HG02981 (cell line): ENCODE measurements around the gene STK17B.
"Not testable (repeated sequence)": the region's sequence is repeated elsewhere in the genome, so short reads cannot be mapped to it uniquely, and the experiment has no call there.

Experiments used
- ATAC-seq: cut with Tn5 transposase; IDR thresholded peaks from one replicate; pipeline ENCODE4 v1.9.1; 2021; ENCODE audit warnings: mild to moderate bottlenecking, moderate library complexity; ENCODE audit not compliant: unreplicated experiment

The STK17B gene

GRCh38 chr2:196171248-196171871, at the start of gene STK17B:
TSS of gene STK17B (minus strand) at chr2:196171578. CDS start at chr2:196163383, 8,195 bp downstream.
- ATAC-seq = peak; percentile 50

- no peak for ATAC-seq
These were observed 49.3 kb upstream of the STK17B start for GRCh38 chr2:196220671-196221070.

- ATAC-seq = no peak
These were observed 48.3 kb upstream of the STK17B start for GRCh38 chr2:196219671-196220070.

GRCh38 chr2:196218106-196218505, 46.7 kb upstream of the STK17B start:
- ATAC-seq = no peak

DNA sequence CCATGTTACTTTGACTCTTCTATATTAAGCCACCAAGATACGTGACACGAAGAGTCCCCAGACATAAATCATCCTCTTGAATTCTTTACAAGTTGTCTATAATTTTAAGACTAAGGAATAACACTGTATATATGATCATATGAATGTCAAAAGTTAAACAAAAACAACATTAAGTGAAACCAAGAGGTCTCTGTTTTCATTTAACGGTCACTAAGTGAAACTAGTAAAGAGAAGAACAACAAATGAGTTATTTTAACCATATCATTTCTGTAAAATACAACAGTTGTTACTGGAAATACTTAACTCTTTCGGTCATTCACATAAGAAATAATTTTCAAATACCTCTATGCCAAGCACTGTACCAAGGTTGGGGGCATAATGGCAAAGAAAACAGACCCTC, 45.7 kb upstream of the STK17B start:
- ATAC-seq = peak; percentile 66

DNA sequence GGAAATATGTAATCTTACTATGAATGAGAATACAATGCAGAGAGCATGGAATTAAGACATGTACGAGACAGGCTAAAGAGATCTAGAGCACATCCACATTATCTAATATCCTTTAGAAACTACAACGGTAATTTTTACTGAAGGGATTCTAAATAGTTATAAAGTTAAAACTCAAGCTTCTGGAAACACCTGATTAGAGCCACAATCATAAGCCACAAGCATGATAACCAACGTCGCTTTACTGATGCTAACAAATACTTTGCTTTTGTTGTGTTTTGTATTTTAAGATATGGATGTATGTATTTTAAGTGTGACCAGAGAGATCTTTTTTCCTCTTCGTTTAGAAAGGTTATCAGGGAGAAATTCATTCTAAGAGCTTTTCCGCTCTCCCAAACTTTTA, 44.0 kb upstream of the STK17B start:
- no peak for ATAC-seq

- no peak for ATAC-seq
These were observed 42.8 kb upstream of the STK17B start for GRCh38 chr2:196214156-196214555.

- ATAC-seq = no peak
These were observed 42.0 kb upstream of the STK17B start for GRCh38 chr2:196213252-196213980.

GRCh38 chr2:196208915-196209314, 37.5 kb upstream of the STK17B start:
- no peak for ATAC-seq

GRCh38 chr2:196206804-196207203, 35.4 kb upstream of the STK17B start:
- ATAC-seq = no peak

DNA sequence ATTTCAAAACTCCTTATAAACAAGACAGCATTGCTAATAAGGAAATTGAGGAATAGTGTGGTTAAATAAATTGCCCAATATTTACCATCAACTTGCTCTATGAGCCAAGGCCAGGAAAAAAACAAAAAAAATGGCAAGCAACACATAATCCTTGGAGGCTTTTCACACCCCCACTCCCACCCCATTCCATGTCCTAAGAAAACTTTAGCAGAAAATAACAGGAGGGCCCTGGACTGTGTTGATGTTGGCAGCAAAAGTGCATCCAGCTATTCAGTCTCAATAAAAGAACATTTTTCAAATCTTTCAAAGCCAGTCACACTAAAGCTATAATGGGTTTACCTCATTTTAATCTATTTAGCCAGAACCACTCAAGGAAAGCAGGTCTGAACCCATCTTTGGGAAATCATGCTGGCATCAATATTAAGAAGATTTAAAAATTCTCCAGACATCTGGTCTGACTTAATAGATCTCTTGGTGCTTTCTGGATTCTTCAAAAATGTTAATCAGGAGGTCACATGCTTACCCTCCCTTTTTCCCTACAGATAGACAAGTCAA, 34.6 kb upstream of the STK17B start:
- no peak for ATAC-seq

GRCh38 chr2:196205011-196205766, 33.8 kb upstream of the STK17B start:
- ATAC-seq = no peak

- no peak for ATAC-seq
These were observed 30.0 kb upstream of the STK17B start for GRCh38 chr2:196201229-196202009.

DNA sequence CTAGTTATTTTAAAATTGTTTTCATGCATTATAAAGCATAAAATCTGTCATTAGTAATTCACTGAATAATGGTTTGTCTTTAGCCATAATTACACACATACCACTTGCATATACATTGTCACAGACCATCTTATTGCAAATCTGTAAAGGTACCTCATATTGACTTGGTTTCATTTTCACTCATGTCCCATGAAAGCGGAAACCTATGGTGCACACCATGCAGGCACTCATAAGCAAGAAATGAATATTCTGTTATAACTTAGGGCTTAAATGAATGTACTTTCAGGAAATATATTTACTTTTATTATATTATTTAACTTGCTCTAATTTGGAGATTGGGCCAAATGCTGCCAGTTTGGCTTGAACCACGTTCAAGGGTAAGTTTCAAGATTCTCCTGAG, 29.2 kb upstream of the STK17B start:
- peak; percentile 98 for ATAC-seq

GRCh38 chr2:196195758-196196157, 24.4 kb upstream of the STK17B start:
- no peak for ATAC-seq

- ATAC-seq = no peak
These were observed 23.9 kb upstream of the STK17B start for GRCh38 chr2:196195302-196195701.

- ATAC-seq = no peak
These were observed 20.2 kb upstream of the STK17B start for GRCh38 chr2:196191541-196191940.

GRCh38 chr2:196187898-196188458, 16.6 kb upstream of the STK17B start:
- ATAC-seq = no peak

DNA sequence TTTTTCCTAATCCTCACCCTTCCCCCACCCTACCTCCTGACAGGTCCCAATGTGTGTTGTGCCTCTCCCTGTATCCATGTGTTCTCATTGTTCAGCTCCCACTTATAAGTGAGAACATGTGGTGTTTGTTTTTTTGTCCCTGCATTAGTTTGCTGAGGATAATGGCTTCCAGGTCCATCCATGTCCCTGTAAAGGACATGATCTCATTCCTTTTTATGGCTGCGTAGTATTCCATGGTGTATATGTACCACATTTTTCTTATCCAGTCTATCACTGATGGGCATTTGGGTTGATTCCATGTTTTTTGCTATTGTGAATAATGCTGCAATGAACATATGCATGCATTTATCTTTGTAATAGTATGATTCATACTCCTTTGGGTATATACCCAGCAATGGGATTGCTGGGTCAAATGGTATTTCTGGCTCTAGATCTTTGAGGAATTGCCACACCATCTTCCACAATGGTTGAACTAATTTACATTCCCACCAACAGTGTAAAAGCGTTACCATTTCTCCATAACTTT, 15.9 kb upstream of the STK17B start:
- not testable (repeated sequence) for ATAC-seq

GRCh38 chr2:196186266-196186980, 15.0 kb upstream of the STK17B start:
- no peak for ATAC-seq
